GM12865 (cell line): ENCODE results near the gene ANKDD1A.
A peak's percentile ranks its signal among the peaks of the same experiment; 100 is the strongest.

Experiments used
- DNase-seq: peaks from one replicate; pipeline ENCODE4 v3.0.0; 2010; ENCODE audit warnings: low read depth
- H3K4me3 ChIP-seq: 2 replicates; pipeline ENCODE4 v1.5.1; 2011; ENCODE audit warnings: mild to moderate bottlenecking, low read depth, low read length, control low read depth
- CTCF ChIP-seq: IDR thresholded peaks from 2 replicates; pipeline ENCODE4 v1.5.1; 2011; ENCODE audit warnings: low read length, control low read depth, low read depth, inconsistent platforms; ENCODE audit not compliant: insufficient read depth; ENCODE audit errors: missing control alignments

The ANKDD1A gene

DNA sequence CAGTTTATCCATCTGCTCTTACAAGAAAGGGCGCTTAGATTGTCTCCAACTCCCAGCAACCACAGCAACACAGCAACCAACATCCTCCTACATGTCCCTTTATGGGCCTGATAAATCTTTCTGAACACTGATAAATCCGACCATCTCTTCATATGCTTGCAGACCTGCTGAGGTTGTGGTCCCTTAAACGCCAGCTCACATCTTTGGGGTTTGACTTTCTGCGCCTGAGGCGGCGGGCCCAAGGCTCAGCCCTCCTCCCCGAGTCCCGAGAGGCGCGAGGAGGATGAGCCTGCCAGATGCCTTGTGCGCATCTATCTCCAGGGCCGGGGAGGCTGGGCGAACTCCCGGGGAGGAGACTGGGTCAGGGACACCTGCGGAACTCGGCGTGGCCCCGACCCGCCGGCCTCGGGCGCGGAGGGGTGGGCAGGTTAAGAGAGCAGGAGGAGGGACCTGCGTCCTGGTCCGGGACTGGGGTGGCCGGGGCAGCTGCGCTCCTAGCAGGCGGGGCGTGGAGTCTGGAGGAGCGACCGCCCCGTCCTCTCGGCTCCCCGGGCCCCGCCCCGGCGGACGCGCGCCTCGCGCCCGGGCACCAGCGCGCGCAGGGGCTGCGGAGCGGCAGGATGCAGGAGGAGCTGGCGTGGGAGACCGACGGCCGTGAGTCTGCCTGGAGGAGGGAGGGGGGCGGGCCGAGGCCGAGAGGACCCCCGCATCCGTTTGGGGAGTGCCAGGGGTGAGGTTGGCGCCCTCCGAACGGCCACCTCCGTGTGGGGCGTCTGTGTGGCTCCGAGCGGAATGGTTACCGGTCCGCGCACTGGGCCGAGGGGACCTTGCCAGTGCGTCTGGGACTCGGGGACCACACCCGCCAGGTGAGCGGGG is at the start of gene ANKDD1A:
Gene ANKDD1A, plus strand, starts transcription at position 592 of the 876 bp plus-strand sequence. Its CDS starts 29 bp downstream, at position 621.
- peak; percentile 66 for DNase-seq
- H3K4me3 ChIP-seq, result peak within 1 kb of the TSS; percentile 60
- no peak for TF ChIP-seq CTCF

GRCh38 chr15:64861960-64862359 is 49.7 kb upstream of the ANKDD1A start:
- no peak for TF ChIP-seq CTCF
- DNase-seq, result no peak
- H3K4me3 ChIP-seq, result no peak overlapping the region

DNA sequence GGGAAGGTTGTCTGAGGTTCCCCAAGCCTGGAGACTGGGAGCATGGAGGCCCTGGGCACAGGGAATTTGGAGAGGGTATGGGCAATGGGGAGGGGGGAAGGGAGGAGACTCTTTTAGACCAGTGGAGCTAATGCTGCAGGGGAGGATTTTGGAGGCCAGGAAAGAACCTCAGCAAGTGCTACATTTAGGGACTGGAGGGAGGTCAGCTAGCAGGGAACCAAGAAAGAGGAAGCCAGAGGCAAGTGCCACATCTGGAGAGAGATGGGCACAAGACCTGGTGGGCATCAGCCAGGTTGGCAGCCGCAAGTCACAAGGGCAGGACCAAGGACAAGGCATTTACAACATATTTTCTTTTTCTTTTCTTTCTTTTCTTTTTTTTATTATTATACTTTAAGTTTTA is 49.3 kb upstream of the ANKDD1A start:
- no peak for DNase-seq
- no peak for TF ChIP-seq CTCF
- H3K4me3 ChIP-seq, result no peak overlapping the region

DNA sequence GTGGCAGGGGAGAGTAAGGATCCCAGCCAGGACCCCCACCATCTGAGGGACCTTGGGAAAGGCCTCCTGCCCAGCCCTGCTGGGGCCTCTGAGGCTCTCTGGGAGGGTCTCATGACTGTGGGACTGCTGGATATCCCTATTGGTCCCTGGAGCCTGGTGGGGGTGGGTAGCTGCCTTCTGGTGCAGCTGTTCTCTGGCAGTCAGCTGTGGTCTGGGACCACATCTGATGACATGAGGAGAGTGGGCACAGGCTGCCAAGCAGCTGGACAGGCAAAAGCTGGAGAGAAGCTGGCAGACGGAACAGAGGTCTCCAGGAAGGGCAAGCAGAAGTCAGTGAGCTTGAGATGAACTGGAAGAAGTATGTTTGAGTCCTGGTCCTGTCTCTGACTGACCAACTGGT is 47.6 kb upstream of the ANKDD1A start:
- TF ChIP-seq CTCF, result no peak
- H3K4me3 ChIP-seq, result no peak overlapping the region
- DNase-seq, result no peak

- H3K4me3 ChIP-seq, result no peak overlapping the region
- no peak for TF ChIP-seq CTCF
- DNase-seq, result peak; percentile 41
Measured at GRCh38 chr15:64865126-64865997, 46.3 kb upstream of the ANKDD1A start.

- no peak for TF ChIP-seq CTCF
- no peak overlapping the region for H3K4me3 ChIP-seq
- no peak for DNase-seq
Measured at GRCh38 chr15:64865998-64866520, 45.6 kb upstream of the ANKDD1A start.
